GM12878 (cell line): ENCODE data around the gene TMEM182. TPM values are rescaled to one million over a fixed set of nuclear protein-coding genes. Genes with fewer than 3 reads are reported as not detected.

Experiments
- ATAC-seq: fragments of 200-7000 bp; cut with Tn5 transposase; 3 replicates; pipeline ENCODE4 v1.9.1; 2020; ENCODE audit warnings: mild to moderate bottlenecking, moderate library complexity
- BruUV-seq: library from RNA; stranded (reverse); fragments of 400-500 nt; replicated peaks from 2 replicates; lab custom pipeline; 2021; lab: Mats Ljungman, UMichigan
- CTCF ChIA-PET: fragments of 300-600 bp; sonication (Branson Sonifier 250); formaldehyde crosslinking; extraction: SDS; loops from one replicate; lab custom pipeline; 2021; ENCODE audit warnings: inconsistent platforms; lab: Yijun Ruan, JAX
- POLR2A ChIA-PET: fragments of 350-600 bp; formaldehyde crosslinking; extraction: SDS; loops from one replicate; lab custom pipeline; 2021; ENCODE audit warnings: inconsistent platforms; lab: Charles Lee
- RAD21 ChIA-PET: fragments of 300-600 bp; sonication (Branson Sonifier 250); formaldehyde crosslinking; loops from one replicate; lab custom pipeline; 2023; ENCODE audit warnings: antibody characterized with exemption; ENCODE audit not compliant: unreplicated experiment; lab: Charles Lee
- SMC1A ChIA-PET: fragments of 300-600 bp; sonication (Branson Sonifier 250); formaldehyde crosslinking; loops from one replicate; lab custom pipeline; 2023; ENCODE audit not compliant: unreplicated experiment, uncharacterized antibody; lab: Charles Lee
- DNase-seq: peaks from one replicate; pipeline ENCODE4 v3.0.0-alpha.2; 2011; ENCODE audit warnings: low read depth, low spot score
- FAIRE-seq: peaks from 3 replicates; lab custom pipeline; 2011; peaks lifted over from hg19 to GRCh38; lab: Jason Lieb, UNC
- H2AFZ ChIP-seq: 2 replicates; pipeline ENCODE4 v1.6.0; 2011; ENCODE audit warnings: low read depth, low read length, control low read depth; ENCODE audit not compliant: control insufficient read depth
- H3K27ac ChIP-seq: 2 replicates; pipeline ENCODE4 v1.5.1; 2011; ENCODE audit warnings: control low read depth; ENCODE audit not compliant: control insufficient read depth, insufficient read depth
- H3K27me3 ChIP-seq, 2 experiments: replicated peaks in 1 of 2; 2 replicates each; pipeline versions ENCODE4 v1.6.0 to v1.6.1; 2011; ENCODE audit warnings: low read length in 1 of 2; ENCODE audit not compliant: control insufficient read depth in 2 of 2, insufficient read depth in 2 of 2
- H3K36me3 ChIP-seq, 2 experiments: 2 replicates each; pipeline ENCODE4 v1.5.1; 2011; ENCODE audit warnings: low read length in 1 of 2; ENCODE audit not compliant: control insufficient read depth in 2 of 2, insufficient read depth in 2 of 2
- H3K4me1 ChIP-seq: 2 replicates; pipeline ENCODE4 v1.6.1; 2011; ENCODE audit warnings: mild to moderate bottlenecking, low read length, moderate library complexity, mixed read lengths; ENCODE audit not compliant: control insufficient read depth, insufficient read depth
- H3K4me2 ChIP-seq: 2 replicates; pipeline ENCODE4 v1.6.0; 2011; ENCODE audit warnings: control low read depth; ENCODE audit not compliant: control insufficient read depth, insufficient read depth
- H3K4me3 ChIP-seq: fragments of 200-600 bp; sonication (generic); 2 replicates; pipeline ENCODE4 v1.5.1; 2016
- H3K79me2 ChIP-seq: 2 replicates; pipeline ENCODE4 v1.6.0; 2011; ENCODE audit warnings: low read length; ENCODE audit not compliant: control insufficient read depth, insufficient read depth
- H3K9ac ChIP-seq: 2 replicates; pipeline ENCODE4 v1.8.0; 2011; ENCODE audit warnings: low read length, control low read depth, mixed read lengths; ENCODE audit not compliant: control insufficient read depth, insufficient read depth
- H3K9me3 ChIP-seq: replicated peaks from 3 replicates; pipeline ENCODE4 v1.5.1; 2011; ENCODE audit warnings: mild to moderate bottlenecking, low read length; ENCODE audit not compliant: control insufficient read depth, insufficient read depth
- H4K20me1 ChIP-seq: 2 replicates; pipeline ENCODE4 v1.6.0; 2011; ENCODE audit not compliant: control insufficient read depth, insufficient read depth
- JUND ChIP-seq: IDR thresholded peaks from 2 replicates; pipeline ENCODE4 v1.6.1; 2012; ENCODE audit warnings: low read depth, mild to moderate bottlenecking, low read length, improper control_type of control experiment, moderate library complexity
- KDM1A ChIP-seq: fragments of 200-600 bp; sonication (generic); IDR thresholded peaks from 2 replicates; pipeline ENCODE4 v1.6.1; 2016; ENCODE audit warnings: borderline replicate concordance
- KLF5 ChIP-seq: fragments of 450-650 bp; IDR thresholded peaks from 2 replicates; pipeline ENCODE4 v1.6.1; 2014; ENCODE audit warnings: mild to moderate bottlenecking; ENCODE audit not compliant: partially characterized antibody
- MTA2 ChIP-seq: fragments of 450-650 bp; IDR thresholded peaks from 2 replicates; pipeline ENCODE4 v1.6.1; 2016; ENCODE audit warnings: low read depth, mild to moderate bottlenecking, moderate library complexity
- PML ChIP-seq: IDR thresholded peaks from 2 replicates; pipeline ENCODE4 v1.6.1; 2012; ENCODE audit warnings: low read length, inconsistent platforms
- POLR2A ChIP-seq: IDR thresholded peaks from 2 replicates; pipeline ENCODE4 v1.6.1; 2011; ENCODE audit warnings: low read depth, mild to moderate bottlenecking, low read length
- RBBP5 ChIP-seq: fragments of 200-600 bp; sonication (generic); conservative IDR thresholded peaks from 2 replicates; pipeline ENCODE4 v1.6.1; 2016
- SMAD5 ChIP-seq: IDR thresholded peaks from 2 replicates; pipeline ENCODE4 v1.6.1; 2016; ENCODE audit warnings: antibody characterized with exemption, low read depth
- TAF1 ChIP-seq: IDR thresholded peaks from 2 replicates; pipeline ENCODE4 v1.6.1; 2011; ENCODE audit warnings: mild to moderate bottlenecking, low read depth, low read length, borderline replicate concordance
- TCF3 ChIP-seq: IDR thresholded peaks from 2 replicates; pipeline ENCODE4 v1.6.1; 2012; ENCODE audit warnings: low read depth, mild to moderate bottlenecking, low read length, borderline replicate concordance; ENCODE audit not compliant: insufficient read depth
- ZNF217 ChIP-seq: fragments of 450-650 bp; IDR thresholded peaks from 2 replicates; pipeline ENCODE4 v1.6.1; 2017; ENCODE audit warnings: antibody characterized with exemption, mild to moderate bottlenecking
- ZNF622 ChIP-seq: fragments of 450-650 bp; IDR thresholded peaks from 2 replicates; pipeline ENCODE4 v1.6.1; 2017; ENCODE audit warnings: mild to moderate bottlenecking, inconsistent platforms
- WGBS: methylation state at CpG from one replicate; pipeline ENCODE4 v1.1.6; 2016; ENCODE audit warnings: low lambda C conversion rate; ENCODE audit not compliant: insufficient replicate concordance, insufficient coverage; ENCODE audit errors: missing lambda C conversion rate; 5-methylcytosine and 5-hydroxymethylcytosine counted together
- in situ Hi-C: fragments of 300-500 bp; cut with MboI; formaldehyde crosslinking; loops from 9 replicates; pipeline ENCODE4 v1.14.3; 2018; ENCODE audit warnings: mixed read lengths
- intact Hi-C: fragments of 100-400 bp; cut with micrococcal nuclease; formaldehyde crosslinking; loops from one replicate; pipeline ENCODE4 v1.14.2; 2022; ENCODE audit not compliant: unreplicated experiment
- polyA plus RNA-seq, 11 experiments: library from polyadenylated mRNA; depleted of rRNA in 4 of 11; unstranded in 6 of 11; stranded (reverse) in 5 of 11; fragments of >200 nt; fragmentation: Nextera tagmentation in 4 of 11; fragmentation: Illumina TruSeq in 1 of 11; extraction: Ambion mirVana in 4 of 11; extraction: Trizol in 1 of 11; gene quantifications; 1 replicate in 1 of 11; 2 replicates in 10 of 11; pipeline versions ENCODE4 v1.2.1 to v1.2.3, GENCODE V29; 2011 to 2016; ENCODE audit warnings: inconsistent platforms in 2 of 11, missing spikeins in 2 of 11, low read depth in 1 of 11
- total RNA-seq, 4 experiments: library from RNA; depleted of rRNA in 3 of 4; stranded (reverse); fragments of >200 nt in 3 of 4; fragmentation: Illumina TruSeq in 1 of 4; extraction: Trizol in 1 of 4; gene quantifications; 2 replicates each; pipeline versions ENCODE4 v1.2.1 to v1.2.3, GENCODE V29; 2013 to 2021
- TF ChIP-seq, protein P1 (sequence below): IDR thresholded peaks from 2 replicates; pipeline ENCODE4 v1.6.1; 2012; ENCODE audit warnings: low read depth, low read length, improper control_type of control experiment
- TF ChIP-seq, protein P2 (sequence below): fragments of 450-650 bp; IDR thresholded peaks from 2 replicates; pipeline ENCODE4 v1.6.1; 2017; ENCODE audit warnings: low read depth, mild to moderate bottlenecking, moderate library complexity

TMEM182 gene
- total and polyA plus RNA-seq, 10 of the 15 experiments (the other 5 are each of a cell fraction or from before 2014, with no cell fraction given): 1.8 to 5.4 (median 3.1) TPM

DNA sequence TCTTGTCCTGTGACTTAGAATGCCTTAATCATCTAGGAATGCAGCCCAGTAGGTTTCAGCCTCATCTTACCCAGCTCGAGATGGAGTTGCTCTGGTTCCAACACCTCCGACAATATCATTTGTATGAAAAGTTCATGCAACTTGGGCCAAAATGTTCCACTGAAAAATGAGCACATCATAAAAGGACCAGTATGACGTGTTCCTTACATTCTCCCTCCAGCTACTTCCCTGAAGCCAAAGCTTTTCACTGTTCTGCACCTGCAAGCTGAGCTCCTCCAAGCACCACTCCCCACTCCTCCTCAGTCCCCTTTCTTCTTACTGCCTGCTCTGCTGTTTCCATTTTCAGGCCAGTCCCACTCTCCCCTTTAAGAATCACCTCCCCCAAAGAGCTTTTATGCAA, 23.1 kb downstream of the TMEM182 start:
- POLR2A ChIA-PET: no interaction called here
- 58% methylated on average over 3 of the region's 3 CpGs for WGBS
- in situ Hi-C loops: no loop called here

More for the DNA sequence above, 23.1 kb downstream of the TMEM182 start:
- Histone ChIP-seq H3K79me2 (no peaks in the 10 kb centered on the region), H3K9me3 (no peaks in the 10 kb centered on the region), H3K4me1 (no peaks in the 10 kb centered on the region), H3K27ac (no peak overlapping the region), H3K36me3 (no peaks in the 10 kb centered on the region), H3K9ac (no peak overlapping the region), H3K27me3 (no peaks in the 10 kb centered on the region), H2AFZ (no peak overlapping the region), H3K4me3 (no peak overlapping the region), H3K4me2 (no peak overlapping the region), H4K20me1 (no peaks in the 10 kb centered on the region)
- RAD21 ChIA-PET: no interaction called here
- BruUV-seq: no TSS peak
- no peak for TF ChIP-seq KDM1A
- no peak for TF ChIP-seq ZNF217
- no peak for TF ChIP-seq POLR2A
- TF ChIP-seq SMAD5: no peak
- no peak for TF ChIP-seq PML
- TF ChIP-seq, protein P1, sequence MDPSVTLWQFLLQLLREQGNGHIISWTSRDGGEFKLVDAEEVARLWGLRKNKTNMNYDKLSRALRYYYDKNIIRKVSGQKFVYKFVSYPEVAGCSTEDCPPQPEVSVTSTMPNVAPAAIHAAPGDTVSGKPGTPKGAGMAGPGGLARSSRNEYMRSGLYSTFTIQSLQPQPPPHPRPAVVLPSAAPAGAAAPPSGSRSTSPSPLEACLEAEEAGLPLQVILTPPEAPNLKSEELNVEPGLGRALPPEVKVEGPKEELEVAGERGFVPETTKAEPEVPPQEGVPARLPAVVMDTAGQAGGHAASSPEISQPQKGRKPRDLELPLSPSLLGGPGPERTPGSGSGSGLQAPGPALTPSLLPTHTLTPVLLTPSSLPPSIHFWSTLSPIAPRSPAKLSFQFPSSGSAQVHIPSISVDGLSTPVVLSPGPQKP: no peak
- TF ChIP-seq TCF3: no peak
- no peak for TF ChIP-seq TAF1
- TF ChIP-seq KLF5: no peak
- no peak for TF ChIP-seq ZNF622
- TF ChIP-seq JUND: no peak
- TF ChIP-seq RBBP5: no peak
- TF ChIP-seq, protein P2, sequence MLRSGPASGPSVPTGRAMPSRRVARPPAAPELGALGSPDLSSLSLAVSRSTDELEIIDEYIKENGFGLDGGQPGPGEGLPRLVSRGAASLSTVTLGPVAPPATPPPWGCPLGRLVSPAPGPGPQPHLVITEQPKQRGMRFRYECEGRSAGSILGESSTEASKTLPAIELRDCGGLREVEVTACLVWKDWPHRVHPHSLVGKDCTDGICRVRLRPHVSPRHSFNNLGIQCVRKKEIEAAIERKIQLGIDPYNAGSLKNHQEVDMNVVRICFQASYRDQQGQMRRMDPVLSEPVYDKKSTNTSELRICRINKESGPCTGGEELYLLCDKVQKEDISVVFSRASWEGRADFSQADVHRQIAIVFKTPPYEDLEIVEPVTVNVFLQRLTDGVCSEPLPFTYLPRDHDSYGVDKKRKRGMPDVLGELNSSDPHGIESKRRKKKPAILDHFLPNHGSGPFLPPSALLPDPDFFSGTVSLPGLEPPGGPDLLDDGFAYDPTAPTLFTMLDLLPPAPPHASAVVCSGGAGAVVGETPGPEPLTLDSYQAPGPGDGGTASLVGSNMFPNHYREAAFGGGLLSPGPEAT: no peak
- TF ChIP-seq MTA2: no peak
- intact Hi-C loops: no loop called here
- SMC1A ChIA-PET: interaction anchor here (0.5 to 1.7 kb wide), 2 partner anchors 19 to 126 kb away, joined by 3 to 5 read pairs; no protein-coding TSS in a partner anchor
- ATAC-seq (no peak), DNase-seq (no peak), FAIRE-seq (no peak)
- CTCF ChIA-PET: interaction anchor here (1.9 kb wide), 1 partner anchor 32 kb away, joined by 7 read pairs; no protein-coding TSS in a partner anchor
